HepG2 (cell line): ENCODE data around the gene HAGH. TPM values are rescaled to one million over a fixed set of nuclear protein-coding genes. Genes with fewer than 3 reads are reported as not detected.
A peak's percentile ranks its signal among the peaks of the same experiment; 100 is the strongest.

Source experiments
- EED ChIP-seq: sonication (generic); formaldehyde crosslinking; IDR thresholded peaks from 2 replicates; pipeline ENCODE4 v1.5.0; 2020; ENCODE audit warnings: mild to moderate bottlenecking, missing genetic modification reagents
- ESRRA ChIP-seq: sonication (generic); formaldehyde crosslinking; IDR thresholded peaks from 2 replicates; pipeline ENCODE4 v1.5.1; 2020; ENCODE audit warnings: mild to moderate bottlenecking, low read depth, missing genetic modification reagents
- GABPB1 ChIP-seq: IDR thresholded peaks from 2 replicates; pipeline ENCODE4 v1.6.1; 2016; ENCODE audit warnings: mild to moderate bottlenecking, missing genetic modification reagents, moderate library complexity, missing compliant biosample characterization
- POLR2G ChIP-seq: fragments of 200-400 bp; formaldehyde crosslinking; IDR thresholded peaks from 2 replicates; pipeline ENCODE4 v1.6.1; 2018; ENCODE audit warnings: mild to moderate bottlenecking, low read depth, low read length, moderate library complexity
- ZFP62 ChIP-seq: sonication (generic); formaldehyde crosslinking; IDR thresholded peaks from 2 replicates; pipeline ENCODE4 v1.4.0; 2020; ENCODE audit warnings: missing genetic modification reagents
- ZNF253 ChIP-seq: sonication (generic); formaldehyde crosslinking; IDR thresholded peaks from 2 replicates; pipeline ENCODE4 v1.8.0; 2022; ENCODE audit warnings: mild to moderate bottlenecking, missing genetic modification reagents, borderline replicate concordance
- ZNF337 ChIP-seq: sonication (generic); formaldehyde crosslinking; IDR thresholded peaks from 2 replicates; pipeline ENCODE4 v1.5.1; 2020; ENCODE audit warnings: missing genetic modification reagents, low read depth, mild to moderate bottlenecking, borderline replicate concordance
- ZNF343 ChIP-seq: sonication (generic); formaldehyde crosslinking; IDR thresholded peaks from 2 replicates; pipeline ENCODE4 v1.4.0; 2020; ENCODE audit warnings: mild to moderate bottlenecking, missing genetic modification reagents
- ZNF546 ChIP-seq: sonication (generic); formaldehyde crosslinking; conservative IDR thresholded peaks from 2 replicates; pipeline ENCODE4 v1.8.1; 2023; ENCODE audit warnings: mild to moderate bottlenecking, missing genetic modification reagents
- ZNF644 ChIP-seq: IDR thresholded peaks from 2 replicates; pipeline ENCODE4 v1.6.1; 2016; ENCODE audit warnings: low read depth
- ZNF747 ChIP-seq: sonication (generic); formaldehyde crosslinking; IDR thresholded peaks from 2 replicates; pipeline ENCODE4 v1.8.1; 2023; ENCODE audit warnings: missing genetic modification reagents, mild to moderate bottlenecking, borderline replicate concordance
- ZSCAN30 ChIP-seq: sonication (generic); formaldehyde crosslinking; IDR thresholded peaks from 2 replicates; pipeline ENCODE4 v1.5.0; 2020; ENCODE audit warnings: mild to moderate bottlenecking, missing genetic modification reagents
- polyA plus RNA-seq, 8 experiments: library from polyadenylated mRNA; depleted of rRNA in 3 of 8; stranded (reverse) in 7 of 8; unstranded in 1 of 8; fragments of >200 nt; fragmentation: Illumina TruSeq in 4 of 8; extraction: Trizol in 4 of 8; gene quantifications; 2 replicates each; pipeline versions ENCODE4 v1.2.1 to v1.2.3, GENCODE V29; 2011 to 2016; ENCODE audit warnings: low read depth in 4 of 8, missing spikeins in 1 of 8, mixed read lengths in 1 of 8; ENCODE audit not compliant: insufficient read depth in 1 of 8
- total RNA-seq, 5 experiments: library from RNA; depleted of rRNA; stranded (reverse); fragments of >200 nt; fragmentation: Illumina TruSeq; extraction: Trizol; gene quantifications; 2 replicates each; pipeline ENCODE4 v1.2.3, GENCODE V29; 2016; ENCODE audit warnings: low read depth in 1 of 5
- TF ChIP-seq, protein P1 (sequence below): sonication (generic); formaldehyde crosslinking; conservative IDR thresholded peaks from 2 replicates; pipeline ENCODE4 v1.8.1; 2023; ENCODE audit warnings: missing genetic modification reagents
- TF ChIP-seq, protein P2 (sequence below): sonication (generic); formaldehyde crosslinking; IDR thresholded peaks from 2 replicates; pipeline ENCODE4 v1.4.0; 2020; ENCODE audit warnings: low read depth, missing genetic modification reagents
- TF ChIP-seq, protein P3 (sequence below): IDR thresholded peaks from 2 replicates; pipeline ENCODE4 v1.6.1; 2016; ENCODE audit warnings: missing genetic modification reagents, missing compliant biosample characterization
- TF ChIP-seq, protein P4 (sequence below): sonication (generic); formaldehyde crosslinking; IDR thresholded peaks from 2 replicates; pipeline ENCODE4 v1.4.0; 2020; ENCODE audit warnings: missing genetic modification reagents; ENCODE audit errors: not compliant biosample characterization
- TF ChIP-seq, protein P5 (sequence below): IDR thresholded peaks from 2 replicates; pipeline ENCODE4 v1.4.0; 2020; ENCODE audit warnings: mild to moderate bottlenecking, missing genetic modification reagents
- TF ChIP-seq, protein P6 (sequence below): sonication (generic); formaldehyde crosslinking; IDR thresholded peaks from 2 replicates; pipeline ENCODE4 v1.8.1; 2023; ENCODE audit warnings: mild to moderate bottlenecking, missing genetic modification reagents, borderline replicate concordance

Gene HAGH
- total and polyA plus RNA-seq, 2 of the 13 experiments (the other 11 are each of a cell fraction or from before 2014, with no cell fraction given), result 70.4 to 95.4 TPM

DNA sequence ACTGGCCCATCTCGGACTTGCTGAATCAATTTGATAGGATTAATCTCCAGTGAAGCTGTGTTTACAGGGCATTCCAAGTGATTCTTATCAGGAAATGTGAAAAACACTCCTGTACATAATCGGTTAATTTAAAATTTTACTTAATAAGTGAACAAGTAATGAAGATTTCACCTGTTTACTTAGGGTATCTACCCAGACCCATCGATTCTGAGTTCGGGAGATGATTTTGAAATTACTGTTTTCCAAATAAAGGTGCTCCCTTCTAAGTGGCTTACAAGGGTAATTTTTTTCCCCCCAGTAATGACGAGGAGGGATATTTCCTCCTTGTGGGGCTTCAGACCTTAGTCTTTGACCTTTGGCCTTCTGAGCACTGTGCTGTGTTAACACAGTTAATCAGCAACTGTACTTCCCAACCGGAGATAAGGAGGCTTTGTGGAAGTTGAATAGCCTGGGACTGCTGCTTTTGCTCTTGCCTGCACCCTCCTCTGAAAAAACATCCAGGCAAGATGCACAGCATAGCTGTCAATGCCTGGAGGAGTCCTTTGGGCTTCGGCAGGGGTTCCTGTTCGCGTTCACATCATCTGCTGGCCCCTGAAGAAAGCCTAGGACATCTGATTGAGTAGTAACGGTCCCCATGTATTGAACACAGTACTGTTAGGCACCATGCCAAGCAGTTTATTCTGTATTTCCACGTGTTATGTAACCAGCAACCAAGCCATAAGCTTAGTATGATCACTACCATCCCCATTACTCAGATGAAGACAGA is 2.2 kb upstream of the HAGH start (continued):
- TF ChIP-seq, protein P1, sequence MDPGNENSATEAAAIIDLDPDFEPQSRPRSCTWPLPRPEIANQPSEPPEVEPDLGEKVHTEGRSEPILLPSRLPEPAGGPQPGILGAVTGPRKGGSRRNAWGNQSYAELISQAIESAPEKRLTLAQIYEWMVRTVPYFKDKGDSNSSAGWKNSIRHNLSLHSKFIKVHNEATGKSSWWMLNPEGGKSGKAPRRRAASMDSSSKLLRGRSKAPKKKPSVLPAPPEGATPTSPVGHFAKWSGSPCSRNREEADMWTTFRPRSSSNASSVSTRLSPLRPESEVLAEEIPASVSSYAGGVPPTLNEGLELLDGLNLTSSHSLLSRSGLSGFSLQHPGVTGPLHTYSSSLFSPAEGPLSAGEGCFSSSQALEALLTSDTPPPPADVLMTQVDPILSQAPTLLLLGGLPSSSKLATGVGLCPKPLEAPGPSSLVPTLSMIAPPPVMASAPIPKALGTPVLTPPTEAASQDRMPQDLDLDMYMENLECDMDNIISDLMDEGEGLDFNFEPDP (CRISPR knock-in tag), result no peak
- TF ChIP-seq, protein P2, sequence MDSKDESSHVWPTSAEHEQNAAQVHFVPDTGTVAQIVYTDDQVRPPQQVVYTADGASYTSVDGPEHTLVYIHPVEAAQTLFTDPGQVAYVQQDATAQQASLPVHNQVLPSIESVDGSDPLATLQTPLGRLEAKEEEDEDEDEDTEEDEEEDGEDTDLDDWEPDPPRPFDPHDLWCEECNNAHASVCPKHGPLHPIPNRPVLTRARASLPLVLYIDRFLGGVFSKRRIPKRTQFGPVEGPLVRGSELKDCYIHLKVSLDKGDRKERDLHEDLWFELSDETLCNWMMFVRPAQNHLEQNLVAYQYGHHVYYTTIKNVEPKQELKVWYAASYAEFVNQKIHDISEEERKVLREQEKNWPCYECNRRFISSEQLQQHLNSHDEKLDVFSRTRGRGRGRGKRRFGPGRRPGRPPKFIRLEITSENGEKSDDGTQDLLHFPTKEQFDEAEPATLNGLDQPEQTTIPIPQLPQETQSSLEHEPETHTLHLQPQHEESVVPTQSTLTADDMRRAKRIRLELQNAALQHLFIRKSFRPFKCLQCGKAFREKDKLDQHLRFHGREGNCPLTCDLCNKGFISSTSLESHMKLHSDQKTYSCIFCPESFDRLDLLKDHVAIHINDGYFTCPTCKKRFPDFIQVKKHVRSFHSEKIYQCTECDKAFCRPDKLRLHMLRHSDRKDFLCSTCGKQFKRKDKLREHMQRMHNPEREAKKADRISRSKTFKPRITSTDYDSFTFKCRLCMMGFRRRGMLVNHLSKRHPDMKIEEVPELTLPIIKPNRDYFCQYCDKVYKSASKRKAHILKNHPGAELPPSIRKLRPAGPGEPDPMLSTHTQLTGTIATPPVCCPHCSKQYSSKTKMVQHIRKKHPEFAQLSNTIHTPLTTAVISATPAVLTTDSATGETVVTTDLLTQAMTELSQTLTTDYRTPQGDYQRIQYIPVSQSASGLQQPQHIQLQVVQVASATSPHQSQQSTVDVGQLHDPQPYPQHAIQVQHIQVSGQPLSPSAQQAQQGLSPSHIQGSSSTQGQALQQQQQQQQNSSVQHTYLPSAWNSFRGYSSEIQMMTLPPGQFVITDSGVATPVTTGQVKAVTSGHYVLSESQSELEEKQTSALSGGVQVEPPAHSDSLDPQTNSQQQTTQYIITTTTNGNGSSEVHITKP (CRISPR knock-in tag), result no peak
- TF ChIP-seq ZNF644 (CRISPR knock-in tag), result peak; percentile 8; the same call in 1 of the 2 replicates
- TF ChIP-seq, protein P3, sequence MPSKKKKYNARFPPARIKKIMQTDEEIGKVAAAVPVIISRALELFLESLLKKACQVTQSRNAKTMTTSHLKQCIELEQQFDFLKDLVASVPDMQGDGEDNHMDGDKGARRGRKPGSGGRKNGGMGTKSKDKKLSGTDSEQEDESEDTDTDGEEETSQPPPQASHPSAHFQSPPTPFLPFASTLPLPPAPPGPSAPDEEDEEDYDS (CRISPR knock-in tag), result peak; percentile 39; the same call in 1 of the 2 replicates
- TF ChIP-seq ZNF253 (CRISPR knock-in tag), result no peak
- no peak for TF ChIP-seq ZNF337 (CRISPR knock-in tag)
- TF ChIP-seq EED (CRISPR knock-in tag), result no peak
- TF ChIP-seq, protein P4, sequence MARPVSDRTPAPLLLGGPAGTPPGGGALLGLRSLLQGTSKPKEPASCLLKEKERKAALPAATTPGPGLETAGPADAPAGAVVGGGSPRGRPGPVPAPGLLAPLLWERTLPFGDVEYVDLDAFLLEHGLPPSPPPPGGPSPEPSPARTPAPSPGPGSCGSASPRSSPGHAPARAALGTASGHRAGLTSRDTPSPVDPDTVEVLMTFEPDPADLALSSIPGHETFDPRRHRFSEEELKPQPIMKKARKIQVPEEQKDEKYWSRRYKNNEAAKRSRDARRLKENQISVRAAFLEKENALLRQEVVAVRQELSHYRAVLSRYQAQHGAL, result no peak
- peak; percentile 33; the same call in 1 of the 2 replicates for TF ChIP-seq GABPB1
- peak; percentile 78 for TF ChIP-seq POLR2G
- peak; percentile 55; the same call in 1 of the 2 replicates for TF ChIP-seq ESRRA (CRISPR knock-in tag)
- TF ChIP-seq ZNF747 (CRISPR knock-in tag), result 0 out of 2 replicates have a peak, but pooled peaks have one; percentile 41
- TF ChIP-seq, protein P5, sequence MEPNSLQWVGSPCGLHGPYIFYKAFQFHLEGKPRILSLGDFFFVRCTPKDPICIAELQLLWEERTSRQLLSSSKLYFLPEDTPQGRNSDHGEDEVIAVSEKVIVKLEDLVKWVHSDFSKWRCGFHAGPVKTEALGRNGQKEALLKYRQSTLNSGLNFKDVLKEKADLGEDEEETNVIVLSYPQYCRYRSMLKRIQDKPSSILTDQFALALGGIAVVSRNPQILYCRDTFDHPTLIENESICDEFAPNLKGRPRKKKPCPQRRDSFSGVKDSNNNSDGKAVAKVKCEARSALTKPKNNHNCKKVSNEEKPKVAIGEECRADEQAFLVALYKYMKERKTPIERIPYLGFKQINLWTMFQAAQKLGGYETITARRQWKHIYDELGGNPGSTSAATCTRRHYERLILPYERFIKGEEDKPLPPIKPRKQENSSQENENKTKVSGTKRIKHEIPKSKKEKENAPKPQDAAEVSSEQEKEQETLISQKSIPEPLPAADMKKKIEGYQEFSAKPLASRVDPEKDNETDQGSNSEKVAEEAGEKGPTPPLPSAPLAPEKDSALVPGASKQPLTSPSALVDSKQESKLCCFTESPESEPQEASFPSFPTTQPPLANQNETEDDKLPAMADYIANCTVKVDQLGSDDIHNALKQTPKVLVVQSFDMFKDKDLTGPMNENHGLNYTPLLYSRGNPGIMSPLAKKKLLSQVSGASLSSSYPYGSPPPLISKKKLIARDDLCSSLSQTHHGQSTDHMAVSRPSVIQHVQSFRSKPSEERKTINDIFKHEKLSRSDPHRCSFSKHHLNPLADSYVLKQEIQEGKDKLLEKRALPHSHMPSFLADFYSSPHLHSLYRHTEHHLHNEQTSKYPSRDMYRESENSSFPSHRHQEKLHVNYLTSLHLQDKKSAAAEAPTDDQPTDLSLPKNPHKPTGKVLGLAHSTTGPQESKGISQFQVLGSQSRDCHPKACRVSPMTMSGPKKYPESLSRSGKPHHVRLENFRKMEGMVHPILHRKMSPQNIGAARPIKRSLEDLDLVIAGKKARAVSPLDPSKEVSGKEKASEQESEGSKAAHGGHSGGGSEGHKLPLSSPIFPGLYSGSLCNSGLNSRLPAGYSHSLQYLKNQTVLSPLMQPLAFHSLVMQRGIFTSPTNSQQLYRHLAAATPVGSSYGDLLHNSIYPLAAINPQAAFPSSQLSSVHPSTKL (CRISPR knock-in tag), result peak; percentile 85
- TF ChIP-seq, protein P6, sequence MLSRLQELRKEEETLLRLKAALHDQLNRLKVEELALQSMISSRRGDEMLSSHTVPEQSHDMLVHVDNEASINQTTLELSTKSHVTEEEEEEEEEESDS (CRISPR knock-in tag), result no peak
- no peak for TF ChIP-seq ZSCAN30 (CRISPR knock-in tag)
- no peak for TF ChIP-seq ZFP62
- no peak for TF ChIP-seq ZNF546
- peak; percentile 36; the same call in 1 of the 2 replicates for TF ChIP-seq ZNF343 (CRISPR knock-in tag)
